AG09319 (cell line): Measurements from ENCODE around the gene PTRH2.
A peak's percentile ranks its signal among the peaks of the same experiment; 100 is the strongest.

Experiments
- DNase-seq: peaks from one replicate; pipeline ENCODE4 v3.0.0-alpha.2; 2010; ENCODE audit warnings: low read depth; ENCODE audit errors: extremely low read depth
- CTCF ChIP-seq: IDR thresholded peaks from 2 replicates; pipeline ENCODE4 v1.5.1; 2011; ENCODE audit warnings: low read depth, mild to moderate bottlenecking, inconsistent platforms, low read length, moderate library complexity

Gene PTRH2

GRCh38 chr17:59671386-59671785 lies 35.8 kb downstream of the PTRH2 start:
- DNase-seq: no peak
- TF ChIP-seq CTCF: no peak

DNA sequence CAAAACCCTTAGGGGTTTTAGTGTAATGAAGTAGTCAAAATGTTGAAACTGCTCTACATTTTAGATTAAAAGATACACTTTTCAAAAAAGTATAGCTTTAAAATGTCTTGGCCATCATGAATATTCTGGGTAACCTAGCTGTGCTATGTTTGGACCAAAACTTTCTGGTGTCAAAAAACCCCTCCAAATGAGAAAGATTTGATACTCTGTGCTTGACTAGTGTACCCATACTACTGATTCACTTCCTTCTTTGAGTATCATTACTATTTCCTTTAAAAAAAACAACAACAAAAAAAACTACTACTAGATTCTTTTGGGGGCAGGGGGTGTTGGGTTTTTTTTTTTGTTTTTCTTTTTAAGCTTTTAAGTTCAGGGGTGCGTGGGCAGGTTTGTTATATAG lies 37.3 kb downstream of the PTRH2 start:
- no peak for TF ChIP-seq CTCF
- no peak for DNase-seq

- no peak for DNase-seq
- no peak for TF ChIP-seq CTCF
Measured at GRCh38 chr17:59669411-59669810, 37.8 kb downstream of the PTRH2 start.

DNA sequence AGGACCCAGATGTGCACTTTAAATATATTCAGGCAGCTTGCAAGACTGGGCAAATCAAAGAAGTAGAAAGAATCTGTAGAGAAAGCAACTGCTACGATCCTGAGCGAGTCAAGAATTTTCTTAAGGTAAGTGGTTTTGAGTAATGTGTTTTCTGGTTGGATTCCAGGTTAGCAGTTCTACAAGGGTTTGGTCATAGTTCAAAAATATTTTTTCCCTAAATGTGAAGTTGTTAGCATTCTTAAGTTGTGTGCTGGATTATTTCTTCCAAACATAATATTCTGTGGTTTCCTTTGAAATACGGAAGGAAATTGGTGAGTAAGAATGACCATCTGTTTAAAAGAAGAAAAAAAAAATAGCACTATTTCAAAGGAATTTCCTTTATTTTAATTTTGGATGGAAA lies 38.4 kb downstream of the PTRH2 start:
- DNase-seq: peak; percentile 81
- no peak for TF ChIP-seq CTCF

DNA sequence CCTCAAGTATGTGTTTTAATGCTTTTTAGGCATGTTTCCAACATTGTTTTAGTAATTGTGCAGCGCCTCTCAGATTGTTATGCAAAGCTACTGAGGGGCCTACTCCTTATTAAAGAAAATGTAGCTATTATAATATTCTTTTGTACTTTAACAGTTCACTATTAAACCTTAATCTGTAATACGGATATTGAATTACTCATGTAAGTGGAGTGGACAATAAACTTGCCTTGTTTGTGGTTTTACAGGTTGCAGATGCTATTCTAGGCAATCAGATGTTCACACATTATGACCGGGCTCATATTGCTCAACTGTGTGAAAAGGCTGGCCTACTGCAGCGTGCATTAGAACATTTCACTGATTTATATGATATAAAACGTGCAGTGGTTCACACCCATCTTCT lies 41.0 kb downstream of the PTRH2 start:
- no peak for TF ChIP-seq CTCF
- no peak for DNase-seq

- peak; percentile 57 for DNase-seq
Measured at GRCh38 chr17:59656624-59657023, 50.6 kb downstream of the PTRH2 start.

DNA sequence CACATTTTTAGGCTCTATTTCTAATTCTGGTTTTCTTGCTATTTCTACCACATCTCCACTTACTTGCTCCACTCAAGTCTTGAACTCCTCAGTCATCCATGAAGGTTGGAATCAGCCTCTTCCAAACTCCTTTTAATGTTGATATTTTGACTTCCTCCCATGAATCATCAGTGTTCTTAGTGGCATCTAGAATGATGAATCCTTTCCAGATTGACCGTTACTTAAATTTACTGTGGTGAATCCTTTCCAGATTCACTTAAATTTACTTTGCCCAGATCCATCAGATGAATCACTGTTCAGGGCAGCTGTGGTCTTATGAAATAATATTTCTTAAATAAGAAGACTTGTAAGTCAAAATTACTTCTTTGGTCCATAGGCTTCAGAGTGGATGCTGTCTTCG lies 55.1 kb downstream of the PTRH2 start:
- TF ChIP-seq CTCF: no peak
- DNase-seq: peak; percentile 54

DNA sequence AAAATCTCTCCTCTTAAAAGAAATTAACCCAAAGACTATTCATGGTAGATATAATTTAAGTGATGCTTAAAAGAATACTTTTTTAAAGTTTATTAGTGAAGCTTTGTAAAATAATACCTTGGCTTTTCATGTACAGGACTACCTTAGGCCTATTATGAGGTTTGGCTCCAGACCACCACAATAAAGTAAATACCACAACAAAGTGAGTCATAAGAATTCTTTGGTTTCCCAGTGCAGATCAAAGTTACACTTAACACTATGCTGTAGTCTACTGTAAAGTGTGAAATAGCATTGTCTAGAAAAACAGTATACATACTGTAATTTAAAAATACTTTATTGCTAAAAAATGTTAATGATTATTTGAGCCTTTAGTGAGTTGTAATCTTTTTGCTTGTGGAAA lies 55.9 kb downstream of the PTRH2 start:
- no peak for DNase-seq
- no peak for TF ChIP-seq CTCF
